Gastroesophageal sphincter (tissue), 3 donors: ENCODE measurements around the gene SUGCT.

Source experiments
- EP300 ChIP-seq: sonication (generic); formaldehyde crosslinking; IDR thresholded peaks from one replicate; pipeline ENCODE4 v1.6.1; 2017; ENCODE audit warnings: antibody characterized with exemption, mild to moderate bottlenecking
- POLR2AphosphoS5 ChIP-seq: sonication (generic); formaldehyde crosslinking; IDR thresholded peaks from one replicate; pipeline ENCODE4 v1.6.1; 2017; ENCODE audit warnings: antibody characterized with exemption
- TF ChIP-seq, protein P1 (sequence below), 4 experiments: fragments of 200-600 bp in 2 of 4; fragments of 450-650 bp in 2 of 4; sonication (generic) in 1 of 4; IDR thresholded peaks; one replicate each; pipeline ENCODE4 v1.5.1; 2017 to 2019; ENCODE audit warnings: antibody characterized with exemption in 4 of 4, mild to moderate bottlenecking in 2 of 4, moderate library complexity in 2 of 4

DNA sequence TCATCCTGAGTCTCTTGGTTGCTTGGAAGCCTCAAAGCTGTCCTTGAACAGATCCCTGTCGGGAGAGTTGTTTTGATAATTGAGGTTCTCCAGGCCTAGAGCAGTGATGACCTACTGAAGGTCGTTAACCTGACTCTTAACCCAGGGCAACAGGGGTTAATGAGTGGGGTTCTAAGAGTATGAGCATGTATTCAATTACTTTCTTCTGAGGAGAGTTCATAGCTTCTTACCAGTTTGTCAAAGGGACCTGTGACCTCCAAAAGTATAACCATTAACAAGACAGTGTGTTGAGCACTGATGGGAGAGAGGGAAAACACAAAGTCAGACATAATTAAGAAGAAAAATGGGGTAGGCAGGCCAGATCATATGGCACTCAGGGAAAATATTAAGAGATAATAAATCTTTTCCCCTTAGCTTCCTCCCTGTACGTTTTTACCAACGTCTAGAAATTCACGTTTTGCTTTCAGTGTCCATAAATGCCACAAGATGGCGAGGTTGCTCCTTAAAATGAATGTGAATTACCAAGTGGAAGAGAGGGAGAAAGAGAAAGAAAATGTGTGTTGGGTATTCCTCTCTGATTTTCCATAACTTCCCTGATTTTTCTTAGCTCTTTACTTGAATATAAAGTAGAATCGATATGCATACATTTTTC lies 97.6 kb downstream of the SUGCT start:
- TF ChIP-seq, protein P1, sequence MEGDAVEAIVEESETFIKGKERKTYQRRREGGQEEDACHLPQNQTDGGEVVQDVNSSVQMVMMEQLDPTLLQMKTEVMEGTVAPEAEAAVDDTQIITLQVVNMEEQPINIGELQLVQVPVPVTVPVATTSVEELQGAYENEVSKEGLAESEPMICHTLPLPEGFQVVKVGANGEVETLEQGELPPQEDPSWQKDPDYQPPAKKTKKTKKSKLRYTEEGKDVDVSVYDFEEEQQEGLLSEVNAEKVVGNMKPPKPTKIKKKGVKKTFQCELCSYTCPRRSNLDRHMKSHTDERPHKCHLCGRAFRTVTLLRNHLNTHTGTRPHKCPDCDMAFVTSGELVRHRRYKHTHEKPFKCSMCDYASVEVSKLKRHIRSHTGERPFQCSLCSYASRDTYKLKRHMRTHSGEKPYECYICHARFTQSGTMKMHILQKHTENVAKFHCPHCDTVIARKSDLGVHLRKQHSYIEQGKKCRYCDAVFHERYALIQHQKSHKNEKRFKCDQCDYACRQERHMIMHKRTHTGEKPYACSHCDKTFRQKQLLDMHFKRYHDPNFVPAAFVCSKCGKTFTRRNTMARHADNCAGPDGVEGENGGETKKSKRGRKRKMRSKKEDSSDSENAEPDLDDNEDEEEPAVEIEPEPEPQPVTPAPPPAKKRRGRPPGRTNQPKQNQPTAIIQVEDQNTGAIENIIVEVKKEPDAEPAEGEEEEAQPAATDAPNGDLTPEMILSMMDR (IDR thresholded peaks at IDR 0.05) = peak; percentile 51 to 70 (median 64)
- no peak for TF ChIP-seq POLR2AphosphoS5
- TF ChIP-seq EP300 = no peak
